Prostate gland (tissue), 2 donors: ENCODE results near the gene GSE1. TPM values are rescaled to one million over a fixed set of nuclear protein-coding genes. Genes with fewer than 3 reads are reported as not detected.

Experiments used
- DNase-seq: peaks from one replicate; pipeline ENCODE4 v3.0.0-alpha.2; 2019; ENCODE audit warnings: low spot score
- H3K27ac ChIP-seq, 2 donors: fragments of 200-600 bp; sonication (generic); 2 replicates each; pipeline ENCODE4 v1.5.1; 2017 to 2019
- H3K27me3 ChIP-seq: fragments of 200-600 bp; sonication (generic); replicated peaks from 2 replicates; pipeline ENCODE4 v1.5.1; 2019; ENCODE audit not compliant: insufficient read depth
- H3K36me3 ChIP-seq, 2 donors: fragments of 200-600 bp; sonication (generic); 1 replicate in 1 of 2; 2 replicates in 1 of 2; pipeline versions ENCODE4 v1.5.1 to v1.8.1; 2017 to 2019
- H3K4me1 ChIP-seq: fragments of 200-600 bp; sonication (generic); replicated peaks from 2 replicates; pipeline ENCODE4 v1.5.1; 2019
- H3K4me3 ChIP-seq, 2 donors: fragments of 200-600 bp; sonication (generic); 2 replicates each; pipeline ENCODE4 v1.5.1; 2017 to 2019
- H3K9me3 ChIP-seq: fragments of 200-600 bp; sonication (generic); 2 replicates; pipeline ENCODE4 v1.5.1; 2017
- CTCF ChIP-seq, 4 experiments: fragments of 200-600 bp in 2 of 4; fragments of 450-650 bp in 2 of 4; sonication (generic) in 2 of 4; IDR thresholded peaks; 1 replicate in 3 of 4; 2 replicates in 1 of 4; pipeline ENCODE4 v1.5.1; 2016 to 2019; ENCODE audit warnings: antibody characterized with exemption in 4 of 4, mild to moderate bottlenecking in 2 of 4, moderate library complexity in 2 of 4
- POLR2A ChIP-seq: fragments of 450-650 bp; IDR thresholded peaks from one replicate; pipeline ENCODE4 v1.6.1; 2016; ENCODE audit warnings: antibody characterized with exemption, mild to moderate bottlenecking
- POLR2AphosphoS5 ChIP-seq: sonication (generic); formaldehyde crosslinking; IDR thresholded peaks from one replicate; pipeline ENCODE4 v1.6.1; 2017; ENCODE audit warnings: antibody characterized with exemption
- WGBS: methylation state at CpG from one replicate; pipeline ENCODE4 v1.1.5; 2018; 5-methylcytosine and 5-hydroxymethylcytosine counted together
- intact Hi-C: fragments of 100-400 bp; cut with DNase I; formaldehyde crosslinking; loops from one replicate; pipeline ENCODE4 v1.14.2; 2022
- total RNA-seq, 2 donors: library from RNA; depleted of rRNA; stranded (reverse); fragments of >200 nt; gene quantifications; one replicate each; pipeline ENCODE4 v1.1.0, GENCODE V29; 2016

Gene GSE1
- total RNA-seq, 2 donors from 2014 or later = 41.4 to 146 TPM

GRCh38 chr16:85606904-85607303 is 6.2 kb upstream of the GSE1 start:
- no peaks in the 10 kb centered on the region for H3K36me3 ChIP-seq
- no peak for DNase-seq
- no peak overlapping the region for H3K27ac ChIP-seq
- intact Hi-C loops = no loop called here
- no peak overlapping the region for H3K4me3 ChIP-seq
- no peaks in the 10 kb centered on the region for H3K9me3 ChIP-seq
- no peaks in the 10 kb centered on the region for H3K27me3 ChIP-seq
- TF ChIP-seq POLR2A = no peak
- TF ChIP-seq CTCF (IDR thresholded peaks at IDR 0.05) = no peak
- TF ChIP-seq POLR2AphosphoS5 = no peak
- H3K4me1 ChIP-seq = peaks cover 35% of the 10 kb centered on the region
- WGBS = 30% methylated on average over 7 of the region's 7 CpGs

GRCh38 chr16:85607321-85607765 is 5.8 kb upstream of the GSE1 start:
- Histone ChIP-seq H3K9me3 (no peaks in the 10 kb centered on the region), H3K27me3 (no peaks in the 10 kb centered on the region), H3K4me3 (no peak overlapping the region), H3K4me1 (peaks cover 35% of the 10 kb centered on the region), H3K36me3 (no peaks in the 10 kb centered on the region), H3K27ac (no peak overlapping the region)
- 30% methylated on average over 21 of the region's 21 CpGs for WGBS
- TF ChIP-seq CTCF (IDR thresholded peaks at IDR 0.05) (no peak), POLR2A (no peak), POLR2AphosphoS5 (no peak)
- DNase-seq = no peak
- intact Hi-C loops = no loop called here

GRCh38 chr16:85607796-85608514 is 5.2 kb upstream of the GSE1 start:
- no peak for DNase-seq

GRCh38 chr16:85608515-85608885 is 4.6 kb upstream of the GSE1 start:
- H3K27me3 ChIP-seq = no peaks in the 10 kb centered on the region
- no peaks in the 10 kb centered on the region for H3K36me3 ChIP-seq
- H3K9me3 ChIP-seq = no peaks in the 10 kb centered on the region
- TF ChIP-seq POLR2AphosphoS5 (no peak), POLR2A (no peak), CTCF (IDR thresholded peaks at IDR 0.05) (no peak)
- no peak overlapping the region for H3K4me3 ChIP-seq
- intact Hi-C loops = no loop called here
- DNase-seq = no peak
- H3K27ac ChIP-seq = no peak overlapping the region
- 74% methylated on average over 11 of the region's 11 CpGs for WGBS
- peaks cover 35% of the 10 kb centered on the region for H3K4me1 ChIP-seq

More at GRCh38 chr16:85607796-85608514, 5.2 kb upstream of the GSE1 start:
- Histone ChIP-seq H3K36me3 (no peaks in the 10 kb centered on the region), H3K27ac (no peak overlapping the region), H3K9me3 (no peaks in the 10 kb centered on the region), H3K4me1 (peaks cover 35% of the 10 kb centered on the region), H3K27me3 (no peaks in the 10 kb centered on the region), H3K4me3 (no peak overlapping the region)
- TF ChIP-seq POLR2AphosphoS5 = no peak
- TF ChIP-seq POLR2A = no peak
- TF ChIP-seq CTCF (IDR thresholded peaks at IDR 0.05) = no peak
- intact Hi-C loops = no loop called here
- 82% methylated on average over 14 of the region's 14 CpGs for WGBS

- intact Hi-C loops = no loop called here
- no peak for TF ChIP-seq CTCF (IDR thresholded peaks at IDR 0.05)
- TF ChIP-seq POLR2AphosphoS5 = no peak
- no peak for TF ChIP-seq POLR2A
Observed at GRCh38 chr16:85608887-85609286, 4.2 kb upstream of the GSE1 start.

More at GRCh38 chr16:85608887-85609286, 4.2 kb upstream of the GSE1 start:
- Histone ChIP-seq H3K27me3 (no peaks in the 10 kb centered on the region), H3K4me1 (peaks cover 35% of the 10 kb centered on the region), H3K4me3 (no peak overlapping the region), H3K9me3 (no peaks in the 10 kb centered on the region), H3K36me3 (no peaks in the 10 kb centered on the region), H3K27ac (no peak overlapping the region)
- no peak for DNase-seq
- 91% methylated on average over 10 of the region's 10 CpGs for WGBS
